Testis (tissue), 3 donors: ENCODE results near the gene NSMCE4A. TPM values are rescaled to one million over a fixed set of nuclear protein-coding genes. Genes with fewer than 3 reads are reported as not detected.
"Not testable (repeated sequence)": the region's sequence is repeated elsewhere in the genome, so short reads cannot be mapped to it uniquely, and the experiment has no call there.

Experiments used
- DNase-seq: peaks from one replicate; pipeline ENCODE4 v3.0.0-alpha.2; 2019
- H3K27ac ChIP-seq, 2 donors: fragments of 200-600 bp; sonication (generic); one replicate each; pipeline ENCODE4 v1.5.1; 2019
- H3K27me3 ChIP-seq: fragments of 200-600 bp; sonication (generic); one replicate; pipeline ENCODE4 v1.5.1; 2019
- H3K36me3 ChIP-seq: fragments of 200-600 bp; sonication (generic); one replicate; pipeline ENCODE4 v1.5.1; 2017; ENCODE audit warnings: low read depth; ENCODE audit errors: missing control alignments
- H3K4me1 ChIP-seq: fragments of 200-600 bp; sonication (generic); one replicate; pipeline ENCODE4 v1.5.1; 2019
- H3K4me3 ChIP-seq, 2 donors: fragments of 200-600 bp; sonication (generic); one replicate each; pipeline ENCODE4 v1.5.1; 2017 to 2019
- H3K9me3 ChIP-seq: fragments of 200-600 bp; sonication (generic); one replicate; pipeline ENCODE4 v1.5.1; 2017
- CTCF ChIP-seq, 3 experiments: fragments of 450-650 bp in 2 of 3; fragments of 200-600 bp in 1 of 3; sonication (generic) in 1 of 3; IDR thresholded peaks; one replicate each; pipeline ENCODE4 v1.5.1; 2016 to 2019; ENCODE audit warnings: antibody characterized with exemption in 3 of 3, mild to moderate bottlenecking in 2 of 3, moderate library complexity in 1 of 3
- POLR2A ChIP-seq: fragments of 450-650 bp; IDR thresholded peaks from one replicate; pipeline ENCODE4 v1.6.1; 2017; ENCODE audit warnings: antibody characterized with exemption, mild to moderate bottlenecking, moderate library complexity
- WGBS, 2 donors: methylation state at CpG; one replicate each; pipeline ENCODE4 v1.1.5; 2018; 5-methylcytosine and 5-hydroxymethylcytosine counted together
- intact Hi-C: fragments of 100-400 bp; cut with DNase I; formaldehyde crosslinking; loops from one replicate; pipeline ENCODE4 v1.15.1; 2023; ENCODE audit warnings: low total_unique reads
- polyA plus RNA-seq: library from polyadenylated mRNA; stranded (reverse); fragments of 350-450 nt; fragmentation: Illumina TruSeq; extraction: RNeasy Lipid Tissue Mini Kit (QIAGEN cat#74804); gene quantifications from one replicate; pipeline ENCODE4 v1.2.3, GENCODE V29; 2014; ENCODE audit warnings: low read depth, low replicate concordance; ENCODE audit not compliant: insufficient read depth
- small RNA-seq, 2 donors: library from RNA; depleted of rRNA; stranded (forward); fragments of <200 nt; gene quantifications; one replicate each; pipeline ENCODE3, GENCODE V24; 2016
- total RNA-seq, 2 donors: library from RNA; depleted of rRNA; stranded (reverse); fragments of >200 nt; gene quantifications; one replicate each; pipeline ENCODE4 v1.2.3, GENCODE V29; 2016

Gene NSMCE4A
- total and polyA plus RNA-seq, 3 donors from 2014 or later: 15.6 to 33.7 (median 31.0) TPM

GRCh38 chr10:121919666-121920065 is 55.4 kb downstream of the NSMCE4A start:
- intact Hi-C loops: loop anchor here (10.0 kb wide), 1 partner anchor 195 kb away; no protein-coding TSS in a partner anchor
- DNase-seq: no peak
- no peaks in the 10 kb centered on the region for H3K36me3 ChIP-seq

GRCh38 chr10:121918800-121919199 is 56.2 kb downstream of the NSMCE4A start:
- H3K4me1 ChIP-seq, H3K4me3 ChIP-seq, H3K27ac ChIP-seq, H3K27me3 ChIP-seq, H3K9me3 ChIP-seq, H3K36me3 ChIP-seq, intact Hi-C loops: not testable (repeated sequence)
- DNase-seq: peak; percentile 28
- 90 to 91% methylated on average over 7 of the region's 7 CpGs for WGBS, 2 donors

More at GRCh38 chr10:121919666-121920065, 55.4 kb downstream of the NSMCE4A start:
- no peak overlapping the region for H3K4me3 ChIP-seq
- no peaks in the 10 kb centered on the region for H3K4me1 ChIP-seq
- TF ChIP-seq POLR2A (no peak), CTCF (IDR thresholded peaks at IDR 0.05) (no peak)
- H3K27me3 ChIP-seq: no peaks in the 10 kb centered on the region
- 90 to 94% methylated on average over 10 of the region's 10 CpGs for WGBS, 2 donors
- H3K27ac ChIP-seq: no peak overlapping the region
- no peaks in the 10 kb centered on the region for H3K9me3 ChIP-seq

- Histone ChIP-seq H3K27me3 (no peaks in the 10 kb centered on the region), H3K36me3 (no peaks in the 10 kb centered on the region), H3K27ac (no peak overlapping the region), H3K9me3 (no peaks in the 10 kb centered on the region), H3K4me1 (no peaks in the 10 kb centered on the region), H3K4me3 (no peak overlapping the region)
- no peak for DNase-seq
- intact Hi-C loops: no loop called here
- TF ChIP-seq POLR2A (no peak), CTCF (IDR thresholded peaks at IDR 0.05) (no peak)
- 96 to 97% methylated on average over 6 of the region's 6 CpGs for WGBS, 2 donors
Measured at GRCh38 chr10:121914661-121915060, 60.4 kb downstream of the NSMCE4A start.

GRCh38 chr10:121911421-121911697 is 63.7 kb downstream of the NSMCE4A start:
- no peak for TF ChIP-seq CTCF (IDR thresholded peaks at IDR 0.05)
- TF ChIP-seq POLR2A: no peak
- 94 to 98% methylated on average over 2 of the region's 2 CpGs for WGBS, 2 donors
- no peaks in the 10 kb centered on the region for H3K36me3 ChIP-seq
- no peak overlapping the region for H3K4me3 ChIP-seq
- no peaks in the 10 kb centered on the region for H3K4me1 ChIP-seq
- DNase-seq: no peak
- no peaks in the 10 kb centered on the region for H3K9me3 ChIP-seq
- H3K27ac ChIP-seq: no peak overlapping the region
- intact Hi-C loops: no loop called here
- H3K27me3 ChIP-seq: no peaks in the 10 kb centered on the region

GRCh38 chr10:121910673-121911420 is 64.2 kb downstream of the NSMCE4A start:
- DNase-seq: no peak
- intact Hi-C loops: no loop called here
- Histone ChIP-seq H3K9me3 (no peaks in the 10 kb centered on the region), H3K27me3 (no peaks in the 10 kb centered on the region), H3K4me1 (no peaks in the 10 kb centered on the region), H3K4me3 (no peak overlapping the region), H3K27ac (no peak overlapping the region), H3K36me3 (peaks cover 3% of the 10 kb centered on the region)
- 65 to 70% methylated on average over 5 of the region's 5 CpGs for WGBS, 2 donors
- TF ChIP-seq POLR2A: no peak
- no peak for TF ChIP-seq CTCF (IDR thresholded peaks at IDR 0.05)

Small RNA genes within 50 kb of the gene (small RNA-seq; reads per million reads assigned to genes)
- gene RF02219: 0 reads per million in 2 donors

Other genes with a start within 250 kb of the NSMCE4A start
- gene ATE1, start 47.2 kb downstream of the NSMCE4A start, total RNA-seq: 10 to 100 TPM; 34.0 to 41.9 TPM
- gene ATE1, start 47.2 kb downstream of the NSMCE4A start, polyA plus RNA-seq: 29.8 TPM
- 10 to 100 TPM; 21.3 to 24.2 TPM for gene TACC2, start 13.9 kb upstream of the NSMCE4A start, total RNA-seq
- gene TACC2, start 13.9 kb upstream of the NSMCE4A start, polyA plus RNA-seq: 18.0 TPM